Thymus (tissue), 11 donors: ENCODE data around the gene CBLIF. TPM values are rescaled to one million over a fixed set of nuclear protein-coding genes. Genes with fewer than 3 reads are reported as not detected.
"Not testable (repeated sequence)": the region's sequence is repeated elsewhere in the genome, so short reads cannot be mapped to it uniquely, and the experiment has no call there.

Source experiments
- DNase-seq, 9 donors: peaks; one replicate each; pipeline ENCODE4 v3.0.0-alpha.2; 2013; ENCODE audit warnings: low spot score in 9 of 9, low read depth in 6 of 9, missing footprints in 1 of 9
- H3K27ac ChIP-seq, 2 donors: one replicate each; pipeline ENCODE4 v1.5.1; 2013; ENCODE audit warnings: control low read depth in 1 of 2, low read depth in 1 of 2, low read length in 1 of 2, mild to moderate bottlenecking in 1 of 2, moderate library complexity in 1 of 2
- H3K27me3 ChIP-seq, 2 donors: one replicate each; pipeline ENCODE4 v1.5.1; 2013; ENCODE audit warnings: low read length in 1 of 2; ENCODE audit not compliant: control insufficient read depth in 2 of 2, insufficient read depth in 1 of 2
- H3K36me3 ChIP-seq, 2 donors: one replicate each; pipeline ENCODE4 v1.5.1; 2013; ENCODE audit warnings: low read length in 1 of 2, mild to moderate bottlenecking in 1 of 2, moderate library complexity in 1 of 2; ENCODE audit not compliant: control insufficient read depth in 2 of 2, insufficient read depth in 2 of 2
- H3K4me1 ChIP-seq, 2 donors: one replicate each; pipeline ENCODE4 v1.5.1; 2013; ENCODE audit warnings: low read length in 2 of 2; ENCODE audit not compliant: control insufficient read depth in 2 of 2, insufficient read depth in 2 of 2
- H3K4me3 ChIP-seq, 2 donors: one replicate each; pipeline ENCODE4 v1.5.1; 2013; ENCODE audit warnings: low read length in 2 of 2, control low read depth in 1 of 2, mild to moderate bottlenecking in 1 of 2
- H3K9me3 ChIP-seq, 2 donors: one replicate each; pipeline ENCODE4 v1.5.1; 2013; ENCODE audit warnings: low read length in 1 of 2, mild to moderate bottlenecking in 1 of 2; ENCODE audit not compliant: control insufficient read depth in 2 of 2, insufficient read depth in 1 of 2
- WGBS: extraction: QIAGEN DNeasy Blood & Tissue Kit; methylation state at CpG from one replicate; pipeline ENCODE4 v1.1.7; 2013; 5-methylcytosine and 5-hydroxymethylcytosine counted together
- polyA plus RNA-seq: library from polyadenylated mRNA; stranded (reverse); fragments of 200-250 nt; gene quantifications from one replicate; pipeline ENCODE4 v1.2.3, GENCODE V29; 2013
- total RNA-seq: library from RNA; stranded (reverse); fragments of 120-200 nt; gene quantifications from one replicate; pipeline ENCODE4 v1.2.4, GENCODE V29; 2013
- donor health status: healthy.

The CBLIF gene
- total and polyA plus RNA-seq, 2 donors = 0.05 TPM; not detected in 1

GRCh38 chr11:59833602-59834001 lies 11.7 kb downstream of the CBLIF start:
- H3K9me3 ChIP-seq = no peaks in the 10 kb centered on the region
- H3K36me3 ChIP-seq = no peaks in the 10 kb centered on the region
- DNase-seq = no peak
- H3K4me1 ChIP-seq = no peaks in the 10 kb centered on the region
- no peaks in the 10 kb centered on the region for H3K27me3 ChIP-seq
- WGBS = 74% methylated on average over 2 of the region's 2 CpGs
- no peak overlapping the region for H3K27ac ChIP-seq
- H3K4me3 ChIP-seq = no peak overlapping the region

GRCh38 chr11:59829358-59829757 lies 15.9 kb downstream of the CBLIF start:
- no peak for DNase-seq
- no peak overlapping the region for H3K27ac ChIP-seq
- no peaks in the 10 kb centered on the region for H3K27me3 ChIP-seq
- WGBS = 90% methylated on average over 3 of the region's 3 CpGs
- H3K9me3 ChIP-seq = no peaks in the 10 kb centered on the region
- no peaks in the 10 kb centered on the region for H3K36me3 ChIP-seq
- no peak overlapping the region for H3K4me3 ChIP-seq
- H3K4me1 ChIP-seq = no peaks in the 10 kb centered on the region

DNA sequence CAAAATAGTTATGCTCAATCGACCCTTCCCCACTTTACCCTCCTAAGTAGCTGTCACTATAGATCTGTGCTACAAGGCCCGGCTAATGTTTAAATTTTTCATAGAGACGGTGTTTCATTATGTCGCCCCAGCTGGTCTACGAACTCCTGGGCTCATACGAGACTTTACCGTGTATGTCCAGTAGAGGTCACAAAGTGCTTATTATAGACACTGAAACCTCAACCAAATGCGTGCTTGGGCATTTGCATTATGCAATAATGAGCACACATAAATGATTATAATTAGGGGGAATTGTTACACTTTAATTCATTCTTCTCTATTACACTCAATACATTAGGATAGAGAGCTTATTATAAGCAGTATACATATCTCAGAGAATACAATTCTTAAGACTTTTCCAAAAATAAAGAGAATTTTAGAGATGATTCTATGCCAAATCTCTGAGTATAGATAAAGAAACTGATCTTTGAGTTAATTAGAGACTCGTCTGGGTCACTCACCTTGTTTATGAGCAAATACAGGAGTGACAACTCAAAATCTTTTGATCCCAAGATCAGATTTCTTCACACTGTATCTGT lies 22.2 kb downstream of the CBLIF start:
- H3K27ac ChIP-seq = no peak overlapping the region
- WGBS = 18% methylated on average over 9 of the region's 9 CpGs
- no peaks in the 10 kb centered on the region for H3K9me3 ChIP-seq
- peak in 4 of 9 donors; percentile 21 to 67 (median 34) for DNase-seq
- peaks cover 3 to 16% of the 10 kb centered on the region in 2 donors for H3K4me1 ChIP-seq
- no peak overlapping the region for H3K4me3 ChIP-seq
- no peaks in the 10 kb centered on the region for H3K36me3 ChIP-seq
- H3K27me3 ChIP-seq = no peaks in the 10 kb centered on the region

GRCh38 chr11:59818572-59818971 lies 26.7 kb downstream of the CBLIF start:
- WGBS = 9% methylated on average over 4 of the region's 4 CpGs
- Histone ChIP-seq H3K27me3 (no peaks in the 10 kb centered on the region), H3K27ac (peak overlapping the region; percentile 80 to 85), H3K4me1 (peaks cover 3 to 21% of the 10 kb centered on the region in 2 donors), H3K9me3 (no peaks in the 10 kb centered on the region), H3K4me3 (no peak overlapping the region), H3K36me3 (no peaks in the 10 kb centered on the region)
- peak in 8 of 9 donors; percentile 40 to 84 (median 58) for DNase-seq

- H3K36me3 ChIP-seq, H3K27me3 ChIP-seq, H3K4me3 ChIP-seq, H3K27ac ChIP-seq, H3K9me3 ChIP-seq, DNase-seq: not testable (repeated sequence)
- peaks cover 3 to 21% of the 10 kb centered on the region in 2 donors for H3K4me1 ChIP-seq
- 58% methylated on average over 1 of the region's 1 CpG for WGBS
Observed at GRCh38 chr11:59816434-59816833, 28.9 kb downstream of the CBLIF start.

GRCh38 chr11:59815754-59816153 lies 29.5 kb downstream of the CBLIF start:
- Histone ChIP-seq H3K4me1 (peaks cover 7 to 25% of the 10 kb centered on the region in 2 donors), H3K27ac (no peak overlapping the region), H3K9me3 (peaks cover 0 to 1% of the 10 kb centered on the region in 2 donors), H3K4me3 (no peak overlapping the region), H3K27me3 (no peaks in the 10 kb centered on the region), H3K36me3 (no peaks in the 10 kb centered on the region)
- WGBS = 93% methylated on average over 1 of the region's 1 CpG
- no peak for DNase-seq

DNA sequence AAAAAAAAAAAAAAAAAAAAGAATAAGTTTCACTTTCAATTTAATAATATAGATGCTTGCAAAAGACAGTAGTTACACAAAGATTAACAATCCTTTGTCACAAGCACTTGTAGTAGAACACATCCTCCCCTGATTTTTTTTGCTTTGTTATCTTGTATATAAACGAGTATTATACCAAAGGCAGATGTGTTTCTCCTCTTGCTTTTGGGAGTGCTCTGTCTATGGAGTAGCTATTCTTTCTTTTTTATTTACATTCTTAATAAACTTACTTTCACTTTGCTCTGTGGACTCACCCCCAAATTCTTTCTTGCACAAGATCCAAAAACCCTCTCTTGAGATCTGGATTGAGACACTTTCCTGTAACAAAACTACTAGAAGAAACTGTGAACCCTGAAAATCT lies 31.3 kb downstream of the CBLIF start:
- DNase-seq = peak in 1 of 9 donors; percentile 40
- WGBS = 14% methylated on average over 1 of the region's 1 CpG
- H3K4me1 ChIP-seq = peaks cover 15 to 25% of the 10 kb centered on the region in 2 donors
- H3K4me3 ChIP-seq = peak overlapping the region in 1 of 2 donors; percentile 9
- no peaks in the 10 kb centered on the region for H3K27me3 ChIP-seq
- H3K27ac ChIP-seq = peak overlapping the region in 1 of 2 donors; percentile 67
- peaks cover 0 to 3% of the 10 kb centered on the region in 2 donors for H3K9me3 ChIP-seq
- H3K36me3 ChIP-seq = no peaks in the 10 kb centered on the region

DNA sequence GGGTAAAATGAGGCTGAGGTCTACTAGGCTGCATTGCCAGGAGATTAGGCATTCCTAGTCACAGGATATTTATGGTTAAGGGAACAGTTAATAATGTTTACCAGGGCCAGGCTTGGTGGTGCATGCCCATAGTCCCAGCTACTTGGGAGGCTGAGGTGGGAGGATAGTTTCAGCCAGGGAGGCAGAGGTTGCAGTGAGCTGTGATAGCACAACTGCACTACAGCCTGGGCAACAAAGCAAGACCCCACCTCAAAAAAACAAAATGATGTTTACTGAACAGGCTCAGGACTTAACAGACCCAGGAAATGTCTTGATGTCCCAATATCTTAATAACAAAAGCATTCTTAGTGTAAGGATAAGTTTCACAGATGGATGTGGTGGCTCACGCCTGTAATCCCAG lies 31.9 kb downstream of the CBLIF start:
- H3K9me3 ChIP-seq = peaks cover 0 to 3% of the 10 kb centered on the region in 2 donors
- peaks cover 0 to 3% of the 10 kb centered on the region in 2 donors for H3K36me3 ChIP-seq
- H3K4me1 ChIP-seq = peaks cover 12 to 19% of the 10 kb centered on the region in 2 donors
- H3K27ac ChIP-seq = no peak overlapping the region
- 98% methylated on average over 1 of the region's 1 CpG for WGBS
- DNase-seq = no peak
- no peak overlapping the region for H3K4me3 ChIP-seq
- no peaks in the 10 kb centered on the region for H3K27me3 ChIP-seq

GRCh38 chr11:59812220-59812619 lies 33.1 kb downstream of the CBLIF start:
- H3K9me3 ChIP-seq = peaks cover 0 to 3% of the 10 kb centered on the region in 2 donors
- H3K4me1 ChIP-seq = peaks cover 12 to 16% of the 10 kb centered on the region in 2 donors
- no peaks in the 10 kb centered on the region for H3K27me3 ChIP-seq
- 98% methylated on average over 2 of the region's 2 CpGs for WGBS
- DNase-seq = no peak
- no peak overlapping the region for H3K27ac ChIP-seq
- H3K36me3 ChIP-seq = peaks cover under 1 to 12% of the 10 kb centered on the region in 2 donors
- no peak overlapping the region for H3K4me3 ChIP-seq
